Activated naive CD4-positive, alpha-beta T cell treated with anti-CD3 and anti-CD28 coated beads, Interleukin-2, amount 50 U/mL, for 16 hours (primary cell): Measurements from ENCODE around the gene KRTAP20-2.

Source experiments
- DNase-seq: peaks from one replicate; pipeline ENCODE4 v3.0.0-alpha.2; 2020

KRTAP20-2 gene

DNA sequence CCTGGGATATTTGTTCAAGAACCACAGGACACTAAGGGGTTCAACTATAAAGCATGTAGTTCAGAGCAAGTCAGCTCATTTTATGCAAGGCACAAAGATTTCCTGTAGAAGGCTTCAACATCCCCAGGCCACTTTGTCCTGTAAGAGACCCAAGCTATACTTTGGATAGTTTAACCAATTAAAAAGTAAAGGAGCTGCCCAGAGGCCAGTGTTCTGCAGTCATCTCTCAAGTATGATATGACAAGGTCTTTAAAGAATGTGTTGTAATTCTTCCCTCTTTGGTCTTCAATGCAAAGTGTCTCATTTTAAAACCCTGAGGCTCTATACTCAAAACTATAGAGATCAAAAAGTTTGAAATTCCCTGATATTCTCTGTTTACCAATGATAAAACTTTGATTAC lies 41.7 kb downstream of the KRTAP20-2 start:
- no peak for DNase-seq

GRCh38 chr21:30680586-30680985 lies 45.6 kb downstream of the KRTAP20-2 start:
- DNase-seq = no peak

DNA sequence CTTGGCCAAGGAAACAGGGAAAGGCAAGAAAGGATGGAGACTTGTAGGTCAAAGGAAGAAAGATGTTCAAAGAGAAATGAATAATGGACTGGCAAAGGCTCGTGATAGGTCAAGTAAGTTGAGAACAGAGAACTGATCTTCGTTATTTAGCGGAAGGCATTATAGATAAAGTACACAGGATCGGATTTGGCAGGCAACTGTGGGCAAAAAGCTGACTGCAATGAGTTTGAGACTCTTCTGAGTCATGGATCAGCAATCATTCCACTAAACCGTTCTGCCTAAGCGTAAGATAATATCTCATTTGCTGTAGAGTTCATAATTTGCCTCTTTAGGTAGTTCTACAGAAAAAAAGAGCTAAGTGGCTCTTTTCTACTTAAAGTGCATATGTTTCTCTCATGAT lies 49.5 kb downstream of the KRTAP20-2 start:
- no peak for DNase-seq
